DND-41 (cell line): ENCODE measurements around the gene TNRC6B.

Experiments
- EZH2 ChIP-seq: IDR thresholded peaks from 3 replicates; pipeline ENCODE4 v1.6.1; 2012; ENCODE audit warnings: borderline replicate concordance, low read depth, mild to moderate bottlenecking, moderate library complexity, low read length, inconsistent platforms; ENCODE audit not compliant: severe bottlenecking
- TF ChIP-seq, protein P1 (sequence below): IDR thresholded peaks from 2 replicates; pipeline ENCODE4 v1.5.1; 2012; ENCODE audit warnings: borderline replicate concordance, low read length, moderate library complexity, mild to moderate bottlenecking; ENCODE audit not compliant: poor library complexity, severe bottlenecking; ENCODE audit errors: extremely low read depth

DNA sequence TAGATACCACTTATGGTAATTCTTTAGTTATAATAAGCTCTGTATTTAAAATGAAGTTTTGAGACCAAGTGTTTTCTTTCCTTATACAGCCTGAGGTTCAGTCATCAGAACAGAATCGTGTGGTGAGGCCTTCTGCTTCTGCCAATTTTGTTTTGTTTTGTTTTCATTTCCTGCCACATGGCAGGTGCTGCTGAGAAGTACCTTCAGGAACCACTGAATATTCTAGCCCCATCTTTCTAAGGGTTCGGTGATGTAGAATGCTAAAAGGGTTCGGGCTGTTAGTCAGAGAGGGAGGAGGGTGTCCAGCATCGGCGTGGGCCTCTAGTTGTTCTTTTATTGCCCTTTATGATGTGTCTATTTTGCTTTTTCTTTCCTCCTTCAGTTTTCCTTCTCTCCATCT is 25.8 kb downstream of the TNRC6B start:
- TF ChIP-seq, protein P1, sequence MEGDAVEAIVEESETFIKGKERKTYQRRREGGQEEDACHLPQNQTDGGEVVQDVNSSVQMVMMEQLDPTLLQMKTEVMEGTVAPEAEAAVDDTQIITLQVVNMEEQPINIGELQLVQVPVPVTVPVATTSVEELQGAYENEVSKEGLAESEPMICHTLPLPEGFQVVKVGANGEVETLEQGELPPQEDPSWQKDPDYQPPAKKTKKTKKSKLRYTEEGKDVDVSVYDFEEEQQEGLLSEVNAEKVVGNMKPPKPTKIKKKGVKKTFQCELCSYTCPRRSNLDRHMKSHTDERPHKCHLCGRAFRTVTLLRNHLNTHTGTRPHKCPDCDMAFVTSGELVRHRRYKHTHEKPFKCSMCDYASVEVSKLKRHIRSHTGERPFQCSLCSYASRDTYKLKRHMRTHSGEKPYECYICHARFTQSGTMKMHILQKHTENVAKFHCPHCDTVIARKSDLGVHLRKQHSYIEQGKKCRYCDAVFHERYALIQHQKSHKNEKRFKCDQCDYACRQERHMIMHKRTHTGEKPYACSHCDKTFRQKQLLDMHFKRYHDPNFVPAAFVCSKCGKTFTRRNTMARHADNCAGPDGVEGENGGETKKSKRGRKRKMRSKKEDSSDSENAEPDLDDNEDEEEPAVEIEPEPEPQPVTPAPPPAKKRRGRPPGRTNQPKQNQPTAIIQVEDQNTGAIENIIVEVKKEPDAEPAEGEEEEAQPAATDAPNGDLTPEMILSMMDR = no peak
- no peak for TF ChIP-seq EZH2
